Measurements from ENCODE around the gene OR1D2.
A peak's percentile ranks its signal among the peaks of the same experiment; 100 is the strongest.
"Not testable (repeated sequence)": the region's sequence is repeated elsewhere in the genome, so short reads cannot be mapped to it uniquely, and the experiment has no call there.

The OR1D2 gene

GRCh38 chr17:3104322-3104721, at the start of gene OR1D2:
OR1D2 (minus strand) TSS chr17:3104422; CDS start chr17:3092996, 11,426 bp downstream.
- DNase-seq: no peak

- not testable (repeated sequence) for DNase-seq
Measured at GRCh38 chr17:3137494-3137893, 33.3 kb upstream of the OR1D2 start.

GRCh38 chr17:3127451-3127850, 23.2 kb upstream of the OR1D2 start, which contains the start of gene OR1G1:
OR1G1 (minus strand) TSS chr17:3127551; CDS start chr17:3127551, 0 bp downstream.
- no peak for DNase-seq

- DNase-seq: not testable (repeated sequence)
Measured at GRCh38 chr17:3073850-3074249, 30.4 kb downstream of the OR1D2 start.

DNA sequence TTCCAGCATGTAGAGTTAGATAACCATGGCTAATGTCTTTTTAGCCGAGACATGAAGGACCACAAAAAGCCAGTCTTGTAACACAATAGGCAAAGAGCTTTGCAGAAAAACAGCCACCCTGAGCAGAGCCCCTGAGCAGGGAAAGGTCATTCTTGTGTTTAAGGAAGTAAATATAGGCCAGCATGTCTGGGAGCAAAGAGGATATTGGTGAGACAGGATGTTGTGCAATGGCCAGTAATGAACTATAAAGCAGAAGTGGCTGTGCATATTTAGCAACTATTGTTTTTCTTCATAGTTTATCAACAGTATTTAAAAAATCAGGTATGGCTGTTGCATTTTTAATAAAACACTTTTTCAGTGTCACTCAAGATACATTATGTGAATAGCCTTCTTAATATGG, 39.0 kb downstream of the OR1D2 start:
- not testable (repeated sequence) for DNase-seq

GRCh38 chr17:3063507-3063906, 40.7 kb downstream of the OR1D2 start, which contains the start of gene OR1D5:
OR1D5 (minus strand) TSS chr17:3063607; CDS start chr17:3063607, 0 bp downstream.
- not testable (repeated sequence) for DNase-seq

GRCh38 chr17:3062824-3063377, 41.3 kb downstream of the OR1D2 start:
- DNase-seq: not testable (repeated sequence)

- DNase-seq: not testable (repeated sequence)
Measured at GRCh38 chr17:3054868-3055267, 49.4 kb downstream of the OR1D2 start.

DNA sequence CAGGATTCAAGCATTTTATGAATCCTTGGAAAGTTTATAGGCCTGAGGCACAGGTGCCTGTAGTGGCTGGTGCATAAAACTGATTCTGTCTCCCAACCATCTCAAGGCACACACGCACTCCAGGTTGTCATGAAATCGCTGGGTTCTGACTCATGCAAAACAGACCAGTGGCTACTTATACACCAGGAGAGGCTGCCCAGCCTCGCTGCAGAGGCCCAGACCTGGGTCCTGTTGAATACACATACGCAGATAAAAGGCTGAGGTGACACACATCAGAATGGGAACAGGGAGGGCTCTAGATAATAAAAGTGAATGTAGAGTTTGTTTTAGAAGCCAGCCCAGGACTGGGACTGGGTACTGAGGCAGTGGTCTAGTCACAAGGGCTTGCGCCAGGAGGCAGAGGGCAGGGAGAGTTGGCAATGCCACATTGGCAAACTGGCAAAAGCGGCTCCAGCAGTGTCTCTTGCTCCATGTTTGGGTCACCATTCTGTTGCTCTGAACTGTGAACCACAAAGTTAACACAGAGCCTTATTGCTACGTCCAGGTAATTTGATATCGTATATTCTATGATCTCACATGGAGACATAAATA, 54.4 kb downstream of the OR1D2 start:
- DNase-seq: no peak

DNA sequence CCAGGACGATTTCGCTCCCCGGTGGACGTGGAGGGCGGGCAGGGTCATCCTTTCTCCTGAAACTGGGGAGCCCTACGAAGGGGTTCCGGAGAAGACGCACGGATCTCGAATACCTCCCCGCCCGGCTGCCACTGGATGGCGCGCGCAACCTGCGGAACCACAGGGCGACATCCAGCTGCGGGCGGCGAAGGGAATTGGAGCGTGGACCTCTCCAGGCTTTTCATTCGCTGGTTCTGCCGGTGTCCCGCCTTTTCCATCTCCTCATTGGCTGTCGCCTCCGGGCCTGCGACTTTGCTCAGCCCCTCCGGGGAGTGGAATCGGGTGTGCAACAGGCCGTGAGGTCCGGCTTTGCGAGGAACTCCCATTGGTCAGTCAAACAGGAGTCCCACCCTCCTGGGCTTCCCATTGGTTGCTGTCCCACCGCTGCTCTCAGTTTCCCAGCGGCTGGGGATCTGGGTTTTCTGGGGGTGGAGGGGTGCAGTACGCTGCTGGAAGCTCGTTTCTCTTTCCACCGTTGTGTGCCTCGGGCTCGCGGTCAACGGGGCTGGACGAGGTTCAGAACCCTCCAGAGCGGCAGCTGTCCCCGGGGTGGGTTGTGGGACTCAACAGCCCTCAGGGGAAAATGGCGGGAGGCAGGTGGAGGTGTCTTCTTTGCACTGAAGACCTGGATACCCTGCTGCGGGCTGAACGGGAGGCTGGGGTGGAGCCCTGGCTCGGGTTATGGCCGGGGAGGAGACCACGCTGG, 55.3 kb downstream of the OR1D2 start:
- peak; percentile 97 for DNase-seq

GRCh38 chr17:3046753-3047152, 57.5 kb downstream of the OR1D2 start:
- DNase-seq: no peak

GRCh38 chr17:3043737-3044365, 60.4 kb downstream of the OR1D2 start:
- peak; percentile 54 for DNase-seq

- DNase-seq: no peak
Measured at GRCh38 chr17:3040882-3041281, 63.3 kb downstream of the OR1D2 start.

DNA sequence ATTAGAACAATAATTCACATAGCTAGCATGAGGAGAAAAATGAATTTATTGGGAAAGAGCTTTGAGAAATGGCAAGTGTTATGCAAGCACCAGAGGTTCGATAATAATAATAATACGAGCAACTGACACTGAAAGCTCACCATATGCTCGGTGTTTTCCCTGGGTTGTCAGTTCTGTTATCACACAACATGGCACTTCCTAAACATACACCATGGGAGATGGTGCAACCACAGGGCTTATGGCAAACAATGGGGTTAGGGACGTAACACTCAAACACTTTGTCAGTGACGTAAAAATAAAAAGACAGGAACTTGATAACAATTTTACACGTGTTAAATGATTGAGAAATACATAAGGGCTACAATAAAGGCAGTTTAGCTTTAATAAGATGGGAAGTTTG, 64.5 kb downstream of the OR1D2 start:
- DNase-seq: peak; percentile 6

DNA sequence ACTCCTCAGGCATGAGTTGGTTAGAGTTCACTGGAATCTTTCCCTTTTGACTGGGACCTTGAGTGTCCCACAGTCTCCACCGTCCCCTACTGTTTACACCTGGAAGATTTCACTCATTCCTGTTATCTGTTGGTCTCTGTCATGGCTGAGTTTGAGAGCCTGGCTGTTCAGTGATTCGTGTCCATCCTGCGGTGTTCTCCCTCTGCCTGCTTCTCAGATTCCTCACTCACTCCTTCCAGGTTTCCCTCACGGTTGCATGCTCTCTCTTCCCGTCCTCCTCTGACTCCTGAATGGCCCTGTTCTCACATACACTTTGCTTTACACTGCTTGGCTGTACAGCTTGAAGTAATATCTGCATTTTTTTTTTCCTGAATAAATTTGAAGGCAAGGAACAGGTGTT, 65.3 kb downstream of the OR1D2 start:
- no peak for DNase-seq

Measured in hematopoietic multipotent progenitor cell treated with erythropoietin and hydrocortisone succinate and interleukin-3 and kit ligand, for 8 days (in vitro differentiated cells).